ENCODE results near the gene FERMT3. TPM values are rescaled to one million over a fixed set of nuclear protein-coding genes. Genes with fewer than 3 reads are reported as not detected.

The FERMT3 gene
- total RNA-seq, result 0.39 and 0.43 TPM in 2 replicates

GRCh38 chr11:64206457-64207255 is at the start of gene FERMT3:
FERMT3 (plus strand) TSS chr11:64206721; CDS start chr11:64207365, 644 bp downstream.

GRCh38 chr11:64165842-64166635 is 40.5 kb upstream of the FERMT3 start, which contains the start of gene MACROD1:
MACROD1 (minus strand) TSS chr11:64166113; CDS start chr11:64165994, 119 bp downstream.

GRCh38 chr11:64185693-64186491 is 20.6 kb upstream of the FERMT3 start, which contains the start of gene STIP1:
STIP1 (plus strand) TSS chr11:64186171; CDS start chr11:64186262, 91 bp downstream.

GRCh38 chr11:64225608-64226506 is 19.3 kb downstream of the FERMT3 start, which contains the start of the genes NUDT22 and TRPT1:
NUDT22 (plus strand) TSS chr11:64226274; CDS start chr11:64226653, 379 bp downstream.
TRPT1 (minus strand) TSS chr11:64226186; CDS start chr11:64225860, 326 bp downstream.

GRCh38 chr11:64230171-64230984 is 23.9 kb downstream of the FERMT3 start, which contains the start of gene DNAJC4:
DNAJC4 (plus strand) TSS chr11:64230548; CDS start chr11:64230855, 307 bp downstream.

GRCh38 chr11:64233913-64234586 is 27.5 kb downstream of the FERMT3 start, which contains the start of gene VEGFB:
VEGFB (plus strand) TSS chr11:64234584; CDS start chr11:64234834, 250 bp downstream.

GRCh38 chr11:64240435-64241240 is 34.1 kb downstream of the FERMT3 start, which contains the start of gene FKBP2:
FKBP2 (plus strand) TSS chr11:64241095; CDS start chr11:64242388, 1,293 bp downstream.

GRCh38 chr11:64246871-64247728 is 40.6 kb downstream of the FERMT3 start, which contains the start of gene PPP1R14B:
PPP1R14B (minus strand) TSS chr11:64246943; CDS start chr11:64246673, 270 bp downstream.

GRCh38 chr11:64251016-64251752 is 44.7 kb downstream of the FERMT3 start, which contains the start of gene PLCB3:
PLCB3 (plus strand) TSS chr11:64251530; CDS start chr11:64251650, 120 bp downstream.

Other genes with a start within 250 kb of the FERMT3 start
- gene COX8A, start 232.1 kb upstream of the FERMT3 start, total RNA-seq, result 284 and 546 TPM in 2 replicates
- 33.8 and 51.9 TPM in 2 replicates for gene OTUB1, start 220.3 kb upstream of the FERMT3 start, total RNA-seq
- gene FLRT1, start 170.8 kb upstream of the FERMT3 start, total RNA-seq, result not detected in 2 replicates
- 7.2 and 19.6 TPM in 2 replicates for gene MACROD1, start 40.6 kb upstream of the FERMT3 start, total RNA-seq
- 57.3 and 97.9 TPM in 2 replicates for gene STIP1, start 20.6 kb upstream of the FERMT3 start, total RNA-seq
- gene TRPT1, start 19.5 kb downstream of the FERMT3 start, total RNA-seq, result 31.4 and 36.7 TPM in 2 replicates
- gene NUDT22, start 19.6 kb downstream of the FERMT3 start, total RNA-seq, result 42.0 and 67.0 TPM in 2 replicates
- 10.0 and 34.9 TPM in 2 replicates for gene DNAJC4, start 23.8 kb downstream of the FERMT3 start, total RNA-seq
- 18.1 and 19.2 TPM in 2 replicates for gene VEGFB, start 27.9 kb downstream of the FERMT3 start, total RNA-seq
- 25.8 and 70.3 TPM in 2 replicates for gene FKBP2, start 34.4 kb downstream of the FERMT3 start, total RNA-seq
- gene PPP1R14B, start 40.2 kb downstream of the FERMT3 start, total RNA-seq, result 118 and 386 TPM in 2 replicates
- gene PLCB3, start 44.8 kb downstream of the FERMT3 start, total RNA-seq, result 34.9 and 60.6 TPM in 2 replicates
- gene BAD, start 77.9 kb downstream of the FERMT3 start, total RNA-seq, result 68.3 and 93.5 TPM in 2 replicates
- 19.2 and 20.0 TPM in 2 replicates for gene GPR137, start 79.1 kb downstream of the FERMT3 start, total RNA-seq
- gene KCNK4, start 84.6 kb downstream of the FERMT3 start, total RNA-seq, result under 0.01 TPM in 1 of 2 replicates, not detected in the other
- gene CATSPERZ, start 93.6 kb downstream of the FERMT3 start, total RNA-seq, result not detected in 2 replicates
- 23.9 and 42.8 TPM in 2 replicates for gene ESRRA, start 98.8 kb downstream of the FERMT3 start, total RNA-seq
- gene TRMT112, start 110.8 kb downstream of the FERMT3 start, total RNA-seq, result 190 and 216 TPM in 2 replicates
- gene PRDX5, start 111.4 kb downstream of the FERMT3 start, total RNA-seq, result 191 and 275 TPM in 2 replicates
- 1.2 and 2.4 TPM in 2 replicates for gene CCDC88B, start 133.5 kb downstream of the FERMT3 start, total RNA-seq
- gene RPS6KA4, start 152.4 kb downstream of the FERMT3 start, total RNA-seq, result 56.9 and 152 TPM in 2 replicates

All from placental epithelial cell (primary cell).